Neural cell (in vitro differentiated cells): ENCODE results near the gene PLSCR3.

Experiments used
- CTCF ChIP-seq: fragments of 450-650 bp; IDR thresholded peaks from 2 replicates; pipeline ENCODE4 v1.5.1; 2014; ENCODE audit warnings: antibody characterized with exemption, mild to moderate bottlenecking, moderate library complexity; ENCODE audit not compliant: poor library complexity, severe bottlenecking
- EP300 ChIP-seq: fragments of 450-650 bp; conservative IDR thresholded peaks from 2 replicates; pipeline ENCODE4 v1.6.1; 2014; ENCODE audit warnings: antibody characterized with exemption, mild to moderate bottlenecking, moderate library complexity; ENCODE audit not compliant: poor library complexity, severe bottlenecking
- EZH2 ChIP-seq: fragments of 200-600, 300-800 bp; shearing (Covaris generic), sonication (generic); IDR thresholded peaks from 2 replicates; pipeline ENCODE4 v1.6.1; 2014; ENCODE audit warnings: antibody characterized with exemption, low read length, borderline replicate concordance, mild to moderate bottlenecking; ENCODE audit not compliant: insufficient read depth, poor library complexity, severe bottlenecking
- REST ChIP-seq: IDR thresholded peaks from 2 replicates; pipeline ENCODE4 v1.6.1; 2012; ENCODE audit warnings: borderline replicate concordance

- TF ChIP-seq CTCF = no peak
- no peak for TF ChIP-seq EZH2
- TF ChIP-seq REST = no peak
- no peak for TF ChIP-seq EP300
Measured at GRCh38 chr17:7407082-7407481, 12.8 kb upstream of the PLSCR3 start.
